GM18873 (cell line): ENCODE data around the gene UBAP2.
"Not testable (repeated sequence)": the region's sequence is repeated elsewhere in the genome, so short reads cannot be mapped to it uniquely, and the experiment has no call there.

Experiments used
- ATAC-seq: cut with Tn5 transposase; IDR thresholded peaks from one replicate; pipeline ENCODE4 v1.9.1; 2021; ENCODE audit warnings: mild to moderate bottlenecking, moderate library complexity, moderate number of reproducible peaks; ENCODE audit not compliant: unreplicated experiment, low FRiP score

The UBAP2 gene

GRCh38 chr9:33988219-33988890, 60.3 kb downstream of the UBAP2 start:
- peak; percentile 95 for ATAC-seq

GRCh38 chr9:33976414-33976813, 72.3 kb downstream of the UBAP2 start:
- no peak for ATAC-seq

DNA sequence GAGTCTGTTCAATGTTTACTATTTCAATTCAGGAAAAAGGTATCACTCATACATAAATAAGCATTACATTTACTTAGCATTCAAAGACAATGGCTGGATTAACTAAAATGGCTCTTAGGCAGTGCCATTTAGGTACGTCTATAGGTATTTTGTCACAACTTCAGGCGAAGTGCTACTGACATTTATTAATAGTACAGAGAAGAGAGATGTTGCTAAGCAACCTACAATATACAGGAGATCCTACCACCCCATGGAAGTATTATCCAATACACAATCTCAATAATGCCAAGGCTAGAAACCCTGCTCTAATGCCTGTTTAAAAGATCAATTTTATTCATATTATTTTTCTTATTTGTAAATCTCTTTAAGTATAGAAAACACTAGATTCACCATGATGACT, 76.0 kb downstream of the UBAP2 start:
- no peak for ATAC-seq

DNA sequence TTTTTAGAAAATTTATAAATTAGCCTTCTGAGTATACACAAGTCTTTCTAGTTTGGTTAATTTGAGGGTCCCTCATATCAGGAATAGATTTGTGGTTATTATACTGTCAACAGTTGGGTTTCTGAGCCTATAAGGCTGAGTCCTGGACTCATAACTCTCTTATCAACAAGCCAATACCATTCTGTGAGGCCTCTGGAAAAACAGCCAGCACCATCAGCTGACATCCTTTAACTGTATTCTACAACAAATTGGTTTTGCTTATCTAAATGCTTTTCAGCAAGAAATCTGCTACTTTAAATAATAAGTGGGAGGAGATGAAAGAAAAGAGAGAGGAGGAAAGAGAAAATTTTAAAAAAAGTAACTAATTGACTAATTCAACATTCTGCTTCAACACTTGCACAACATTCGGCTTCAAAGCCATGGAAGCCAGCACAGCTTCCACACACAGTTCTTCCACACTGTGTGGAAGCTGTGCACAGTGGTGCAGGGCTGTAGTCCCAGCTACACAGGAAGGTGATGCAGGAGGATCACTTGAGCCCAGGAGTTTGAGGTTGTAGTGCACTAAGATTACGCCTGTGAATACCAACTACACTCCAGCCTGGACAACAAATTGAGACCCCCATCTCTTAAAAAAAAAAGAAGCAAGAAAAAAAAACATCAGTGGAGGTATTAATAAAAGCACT, 84.5 kb downstream of the UBAP2 start:
- no peak for ATAC-seq

DNA sequence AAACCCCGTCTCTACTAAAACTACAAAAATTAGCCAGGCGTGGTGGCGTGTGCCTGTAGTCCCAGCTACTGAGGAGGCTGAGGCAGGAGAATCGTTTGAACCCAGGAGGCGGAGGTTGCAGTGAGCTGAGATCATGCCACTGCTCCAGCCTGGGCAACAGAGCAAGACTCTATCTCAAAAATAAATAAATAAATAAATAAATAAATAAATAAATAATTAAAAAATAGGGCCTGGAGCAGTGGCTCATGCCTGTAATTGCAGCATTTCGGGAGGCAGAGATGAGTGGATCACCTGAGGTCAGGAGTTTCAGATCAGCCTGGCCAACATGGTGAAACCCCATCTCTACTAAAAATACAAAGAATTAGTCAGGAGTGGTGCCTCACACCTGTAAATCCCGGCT, 86.2 kb downstream of the UBAP2 start:
- not testable (repeated sequence) for ATAC-seq

DNA sequence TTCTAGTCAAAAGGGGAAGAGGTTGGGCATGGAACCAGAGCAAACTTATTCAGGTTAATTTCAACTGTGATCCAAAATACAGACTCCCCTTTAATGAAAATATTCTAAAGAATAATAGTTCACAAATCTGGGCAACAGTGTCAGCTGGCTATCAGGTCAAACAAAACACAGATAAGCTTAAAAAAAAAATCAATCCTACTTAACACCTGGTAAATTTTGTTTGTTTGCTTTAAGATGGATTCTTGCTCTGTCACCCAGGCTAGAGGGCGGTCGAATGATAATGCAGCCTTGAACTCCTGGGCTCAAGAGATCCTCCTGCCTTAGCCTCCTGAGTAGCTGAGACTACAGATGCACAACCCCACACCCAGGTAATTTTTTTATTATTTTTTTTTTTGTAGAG, 89.0 kb downstream of the UBAP2 start:
- no peak for ATAC-seq

DNA sequence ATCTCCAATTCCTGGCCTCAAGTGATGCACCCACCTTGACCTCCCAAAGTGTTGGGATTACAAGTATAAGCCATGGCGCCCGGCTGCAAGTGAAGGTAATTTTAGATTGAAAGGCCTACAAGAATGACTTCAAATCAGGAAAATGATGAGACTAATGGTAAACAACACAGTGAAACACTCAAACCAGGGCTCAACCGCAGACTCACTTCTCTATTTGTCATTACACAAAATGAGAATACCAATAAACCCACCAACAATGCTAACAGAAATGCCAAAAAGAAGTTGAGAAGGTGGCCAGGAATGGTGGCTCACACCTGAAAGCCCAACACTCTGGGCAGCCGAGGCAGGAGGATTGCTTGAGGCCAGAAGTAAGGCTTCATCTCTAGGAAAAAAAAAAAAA, 92.1 kb downstream of the UBAP2 start:
- no peak for ATAC-seq

DNA sequence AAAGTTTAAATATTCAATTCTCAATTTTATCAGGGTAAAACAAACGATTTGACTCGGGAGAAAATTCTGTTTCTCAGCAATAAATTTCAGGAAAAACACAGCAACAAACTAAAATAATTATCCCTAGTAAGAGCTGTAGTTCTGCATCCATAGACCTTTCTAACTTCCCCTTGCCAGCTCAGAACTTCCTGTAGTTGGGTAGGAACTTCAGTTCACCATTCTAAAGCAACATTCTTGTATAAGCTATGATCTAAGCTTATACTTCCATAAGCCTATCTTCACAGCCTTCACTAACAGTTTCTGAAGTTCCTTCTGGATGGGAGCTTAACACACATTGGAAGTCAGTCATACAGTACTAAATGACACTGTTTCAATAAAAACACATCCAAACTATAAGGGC, 96.6 kb downstream of the UBAP2 start:
- no peak for ATAC-seq

DNA sequence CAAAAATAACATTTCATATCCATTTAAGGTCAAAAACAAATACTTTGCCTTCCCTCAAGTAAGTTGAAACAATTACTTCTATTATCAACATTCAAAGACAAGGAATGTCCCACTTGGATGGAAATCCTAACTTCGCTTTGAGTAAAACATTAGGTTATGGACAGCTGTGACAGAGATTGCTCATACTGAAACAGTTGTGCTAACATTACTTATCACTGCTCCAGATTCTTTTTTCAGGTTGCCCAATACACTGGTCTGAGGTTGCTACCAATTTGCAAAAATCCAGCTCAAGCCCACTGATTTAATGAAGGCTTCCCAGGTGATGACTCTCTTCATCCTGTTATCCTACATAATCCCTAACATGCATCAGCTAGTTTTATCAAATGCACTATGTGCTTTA, 98.3 kb downstream of the UBAP2 start:
- no peak for ATAC-seq

GRCh38 chr9:33946779-33947535, 101.7 kb downstream of the UBAP2 start:
- ATAC-seq: no peak

DNA sequence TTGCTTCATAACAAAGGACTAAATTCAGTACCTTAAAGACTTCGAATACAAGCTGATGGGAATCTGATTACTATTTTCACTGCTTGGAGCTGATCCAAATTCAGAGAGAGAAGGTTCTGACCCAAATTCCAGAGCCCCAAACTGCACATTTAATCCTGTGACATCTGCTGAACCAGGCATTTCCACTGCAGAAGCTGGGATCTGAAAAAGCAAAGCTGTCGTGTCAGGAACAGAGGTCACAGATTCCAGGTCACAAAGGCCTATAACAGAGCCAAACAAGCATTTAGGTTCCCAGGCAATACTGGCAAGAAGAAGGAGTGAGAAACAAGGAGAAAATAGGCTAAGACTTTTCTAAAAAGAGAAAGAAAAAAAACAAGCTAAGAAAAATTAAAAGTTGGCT, 105.3 kb downstream of the UBAP2 start:
- no peak for ATAC-seq

DNA sequence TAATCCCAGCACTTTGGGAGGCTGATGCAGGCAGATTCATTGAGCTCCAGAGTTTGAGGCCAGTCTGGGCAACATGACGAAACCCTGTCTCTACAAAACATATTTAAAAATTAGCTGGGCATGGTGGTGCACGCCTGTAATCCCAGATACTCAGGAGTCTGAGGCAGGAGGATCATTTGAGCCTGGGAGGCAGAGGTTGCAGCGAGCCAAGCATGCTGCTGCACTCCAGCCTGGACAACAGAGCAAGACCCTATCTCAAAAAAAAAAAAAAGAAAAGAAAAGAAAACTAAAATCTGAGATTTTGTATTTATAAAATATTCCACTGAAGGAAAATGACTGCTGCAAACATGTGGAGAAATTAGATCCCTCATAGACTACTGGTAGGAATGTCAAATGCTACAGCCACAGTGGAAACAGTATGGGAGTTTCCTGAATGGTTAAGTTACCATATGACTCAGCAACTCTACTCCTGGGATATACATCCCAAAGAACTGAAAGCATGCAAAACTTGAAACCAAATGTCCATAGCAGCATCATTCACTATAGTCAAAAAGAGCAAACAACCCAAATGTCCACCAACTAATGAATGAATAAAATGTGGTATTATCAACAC, 106.1 kb downstream of the UBAP2 start:
- no peak for ATAC-seq

DNA sequence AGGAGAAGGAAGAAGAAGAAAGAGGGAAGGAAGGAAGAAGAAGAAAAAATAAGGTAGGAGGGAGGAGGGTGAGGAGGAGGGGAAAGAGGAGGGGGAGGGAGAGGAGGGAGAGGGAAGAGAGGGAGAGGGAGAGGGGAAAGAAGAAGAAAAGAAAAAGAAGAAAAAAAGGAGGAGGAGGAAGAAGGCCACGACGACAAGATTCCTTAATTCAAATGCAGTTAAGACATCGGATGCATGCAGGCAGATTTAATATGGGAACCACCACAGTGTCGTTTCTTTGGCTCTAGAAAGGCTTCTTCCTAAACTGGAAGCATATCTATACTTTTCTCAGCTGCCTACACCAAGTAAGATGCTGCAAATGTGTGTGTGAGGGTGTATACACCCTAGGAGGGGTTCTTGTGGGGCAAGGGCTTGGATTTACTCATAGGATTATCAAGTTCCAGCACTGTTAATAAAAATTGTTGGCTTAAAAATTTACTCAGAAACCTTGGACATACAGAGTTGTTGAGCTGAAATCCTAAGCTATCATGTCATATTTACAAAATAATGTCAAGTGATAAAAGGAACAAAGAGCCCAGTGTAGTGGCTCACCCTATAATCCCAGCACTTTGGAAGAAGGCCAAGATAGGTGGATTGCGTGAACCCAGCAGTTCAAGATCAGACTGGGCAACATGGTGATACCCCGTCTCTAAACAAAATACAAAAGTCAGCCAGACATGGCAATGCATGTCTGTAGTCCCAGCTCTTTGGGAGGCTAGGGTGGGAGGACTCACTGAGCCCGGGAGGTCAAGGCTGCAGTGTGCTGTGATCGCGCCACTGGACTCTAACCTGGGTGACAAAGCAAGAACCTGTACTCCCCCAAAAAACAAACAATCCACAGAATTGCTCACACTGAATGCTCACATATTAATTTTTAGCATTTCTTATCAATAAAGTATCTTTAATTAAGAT, 108.5 kb downstream of the UBAP2 start:
- no peak for ATAC-seq

DNA sequence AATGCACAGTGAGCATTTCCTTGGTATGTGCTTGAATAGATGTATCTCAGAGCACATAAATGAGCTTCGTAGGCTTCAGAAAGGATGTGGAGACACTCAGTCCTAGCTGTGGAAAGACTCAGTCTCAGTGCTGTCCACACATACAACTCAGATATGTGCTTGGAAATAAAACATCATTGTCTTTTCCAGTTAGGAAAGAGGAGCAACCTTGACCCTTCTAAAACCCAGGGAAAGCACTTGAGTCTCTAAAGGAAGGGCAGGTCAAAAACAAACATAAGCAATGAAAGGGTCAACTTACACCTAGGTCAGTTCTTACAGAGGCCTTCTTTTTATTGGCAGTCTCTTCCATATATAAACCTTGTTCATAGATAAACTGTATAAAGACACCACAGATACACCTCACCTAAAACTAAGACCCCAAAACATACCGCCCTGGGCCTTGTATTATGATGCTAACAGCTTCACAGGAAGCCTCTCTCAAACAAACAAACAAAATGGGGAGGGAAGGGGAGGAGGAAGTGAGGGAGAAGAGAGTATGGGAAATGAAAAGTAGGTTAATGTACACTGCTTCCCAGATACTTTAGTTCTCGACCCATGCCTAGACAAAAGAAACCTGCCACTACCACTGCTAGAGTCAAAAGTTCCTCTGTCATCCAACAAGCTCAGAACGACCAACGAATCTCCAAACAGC, 114.4 kb downstream of the UBAP2 start:
- ATAC-seq: no peak

- no peak for ATAC-seq
Measured at GRCh38 chr9:33932078-33932807, 116.4 kb downstream of the UBAP2 start.

DNA sequence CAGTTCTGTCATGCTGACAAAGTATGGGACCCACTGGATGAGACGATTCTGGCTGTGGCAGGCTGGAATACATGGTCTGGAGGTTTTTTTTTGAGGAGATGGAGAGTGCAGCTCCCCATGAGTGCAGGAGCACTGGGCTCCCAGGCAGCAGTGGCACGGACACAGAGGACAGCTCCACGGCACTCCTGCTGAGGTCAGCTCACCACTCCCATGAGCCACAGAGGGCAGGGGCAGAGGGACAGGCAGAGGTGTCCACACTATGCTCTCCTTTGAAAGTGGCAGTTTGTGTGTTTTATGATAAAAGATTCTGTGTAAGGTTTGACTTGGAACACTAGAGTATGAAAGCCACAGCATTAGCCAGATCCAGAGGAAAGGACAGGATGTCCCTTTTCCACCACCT, 117.4 kb downstream of the UBAP2 start:
- no peak for ATAC-seq

- no peak for ATAC-seq
Measured at GRCh38 chr9:33927694-33928093, 121.0 kb downstream of the UBAP2 start.

GRCh38 chr9:33926746-33927485, 121.8 kb downstream of the UBAP2 start:
- ATAC-seq: no peak
